Stimulated activated CD4-positive, alpha-beta T cell treated with anti-CD3 and anti-CD28 coated beads, Interleukin-1b, Interleukin-23, amount 100 ng/mL, for 1 hour (primary cell): ENCODE measurements around the gene LGALS12.
"Not testable (repeated sequence)": the region's sequence is repeated elsewhere in the genome, so short reads cannot be mapped to it uniquely, and the experiment has no call there.

Experiments used
- DNase-seq, 2 donors: peaks; one replicate each; pipeline ENCODE4 v3.0.0-alpha.2; 2020; ENCODE audit warnings: low read depth in 2 of 2

LGALS12 gene

GRCh38 chr11:63504933-63505586, 824 bp upstream of the LGALS12 start:
- no peak for DNase-seq

- DNase-seq, result no peak
These were observed 992 bp downstream of the LGALS12 start for GRCh38 chr11:63506876-63507275.

DNA sequence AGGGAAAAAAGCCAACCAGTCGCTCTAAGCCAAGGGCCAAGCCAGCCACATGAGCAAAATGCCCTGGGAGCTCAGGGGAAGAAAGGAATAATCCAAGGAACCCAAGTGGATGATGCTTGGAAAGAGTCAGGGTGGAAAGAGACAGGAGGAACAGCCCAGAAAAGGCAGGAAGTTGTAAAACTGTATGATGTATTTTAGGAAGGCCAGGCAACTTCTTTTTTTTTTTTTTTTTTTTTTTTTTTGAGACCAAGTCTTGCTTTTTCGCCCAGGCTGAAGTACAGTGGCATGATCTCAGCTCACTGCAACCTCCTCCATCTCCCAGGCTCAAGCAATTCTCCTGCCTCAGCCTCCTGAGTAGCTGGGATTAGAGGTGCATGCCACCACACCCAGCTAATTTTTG, 1.6 kb downstream of the LGALS12 start:
- DNase-seq, result no peak

GRCh38 chr11:63508009-63508408, 2.1 kb downstream of the LGALS12 start:
- DNase-seq, result no peak

DNA sequence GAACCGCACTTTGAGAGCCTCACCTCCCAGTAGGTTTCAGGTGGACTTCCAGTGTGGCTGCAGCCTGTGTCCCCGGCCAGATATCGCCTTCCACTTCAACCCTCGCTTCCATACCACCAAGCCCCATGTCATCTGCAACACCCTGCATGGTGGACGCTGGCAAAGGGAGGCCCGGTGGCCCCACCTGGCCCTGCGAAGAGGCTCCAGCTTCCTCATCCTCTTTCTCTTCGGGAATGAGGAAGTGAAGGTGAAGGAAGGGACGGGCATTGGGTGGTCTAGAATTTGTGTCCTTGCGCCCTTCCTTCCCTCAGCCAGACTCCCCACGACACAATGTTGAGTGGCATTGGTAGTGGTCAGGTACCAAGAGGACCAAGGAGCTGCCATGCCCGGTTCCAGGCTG, 2.9 kb downstream of the LGALS12 start:
- DNase-seq, result no peak

DNA sequence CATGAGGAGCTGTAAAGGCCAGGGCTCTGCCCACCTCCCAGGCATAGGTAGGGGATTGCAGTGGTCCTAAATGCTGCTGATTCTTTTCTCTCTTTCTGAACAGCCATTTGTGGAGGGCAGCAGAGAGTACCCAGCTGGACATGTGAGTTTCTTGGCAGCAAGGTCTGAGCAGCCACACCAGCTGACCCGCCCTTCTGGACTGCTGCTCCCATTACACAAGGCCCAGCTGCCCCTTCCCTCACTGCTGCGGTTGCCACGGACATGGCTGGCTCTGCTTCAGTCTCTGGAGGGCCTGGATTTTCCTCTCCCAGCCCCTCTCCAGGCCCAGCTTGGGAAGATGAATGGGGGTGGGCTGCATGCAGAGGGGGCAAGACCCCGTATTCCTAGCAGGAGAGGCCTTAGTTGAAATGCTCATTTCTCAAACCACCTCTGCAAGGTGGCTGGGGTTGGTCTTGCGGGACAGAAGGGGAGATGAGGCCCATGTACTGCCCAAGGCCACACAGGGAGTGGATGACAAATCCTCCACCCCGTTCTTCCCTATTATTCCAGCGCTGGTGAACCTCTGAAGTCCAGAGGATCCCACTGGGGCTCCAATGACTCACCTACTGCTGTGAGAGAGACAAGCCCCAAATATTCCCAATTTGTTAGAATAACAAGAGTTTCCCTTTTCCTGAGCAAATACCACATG, 4.6 kb downstream of the LGALS12 start:
- DNase-seq, result no peak

- DNase-seq, result no peak
These were observed 5.3 kb downstream of the LGALS12 start for GRCh38 chr11:63511048-63511748.

DNA sequence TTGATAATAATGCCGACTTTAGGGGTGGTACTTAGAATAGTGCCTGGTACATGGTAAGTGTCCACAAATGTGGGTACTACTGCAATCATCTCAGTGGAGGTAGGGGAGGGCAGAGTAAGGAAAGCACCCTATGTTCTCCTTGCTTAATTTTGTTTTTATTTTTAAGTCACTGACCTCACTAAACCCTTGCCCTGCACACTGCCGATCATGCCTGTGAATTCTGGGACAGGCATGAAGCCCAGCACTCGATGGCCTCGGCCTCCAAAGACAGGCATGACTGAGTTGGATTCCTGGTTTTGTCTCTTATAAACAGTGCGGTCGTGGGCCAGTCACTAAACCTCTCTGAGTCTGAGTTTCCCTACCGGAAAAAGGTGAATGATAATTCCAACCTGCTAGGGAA, 6.9 kb downstream of the LGALS12 start:
- no peak for DNase-seq

DNA sequence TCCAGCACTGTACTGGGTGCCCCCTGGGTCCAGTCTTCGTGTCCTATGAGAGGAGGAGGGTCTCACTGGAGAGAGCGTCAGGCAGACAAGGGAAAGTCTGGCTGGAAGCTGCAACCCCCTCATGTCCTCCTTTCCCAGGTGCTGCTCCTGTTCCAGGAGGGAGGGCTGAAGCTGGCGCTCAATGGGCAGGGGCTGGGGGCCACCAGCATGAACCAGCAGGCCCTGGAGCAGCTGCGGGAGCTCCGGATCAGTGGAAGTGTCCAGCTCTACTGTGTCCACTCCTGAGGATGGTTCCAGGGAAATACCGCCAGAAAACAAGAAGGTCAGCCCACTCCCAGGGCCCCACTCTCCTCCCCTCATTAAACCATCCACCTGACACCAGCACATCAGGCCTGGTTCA, 10.2 kb downstream of the LGALS12 start:
- no peak for DNase-seq

DNA sequence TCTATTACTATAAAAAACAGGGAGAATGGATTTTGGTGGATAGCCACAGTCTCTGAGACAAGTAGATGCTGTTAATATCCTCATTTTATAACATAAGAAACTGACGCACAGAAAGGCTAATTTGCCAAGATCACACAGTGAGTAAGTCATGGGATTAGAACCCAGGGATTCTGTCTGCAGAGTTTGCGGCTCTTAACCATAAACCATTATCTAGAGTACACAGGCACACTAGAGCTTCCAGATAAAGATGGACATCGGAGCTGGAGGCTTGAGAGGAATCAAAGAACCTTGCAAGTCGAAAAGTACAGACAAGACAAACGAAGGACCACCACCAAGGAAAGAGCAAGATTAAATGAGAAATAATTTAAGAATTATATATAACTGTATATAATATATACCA, 11.3 kb downstream of the LGALS12 start:
- no peak for DNase-seq

DNA sequence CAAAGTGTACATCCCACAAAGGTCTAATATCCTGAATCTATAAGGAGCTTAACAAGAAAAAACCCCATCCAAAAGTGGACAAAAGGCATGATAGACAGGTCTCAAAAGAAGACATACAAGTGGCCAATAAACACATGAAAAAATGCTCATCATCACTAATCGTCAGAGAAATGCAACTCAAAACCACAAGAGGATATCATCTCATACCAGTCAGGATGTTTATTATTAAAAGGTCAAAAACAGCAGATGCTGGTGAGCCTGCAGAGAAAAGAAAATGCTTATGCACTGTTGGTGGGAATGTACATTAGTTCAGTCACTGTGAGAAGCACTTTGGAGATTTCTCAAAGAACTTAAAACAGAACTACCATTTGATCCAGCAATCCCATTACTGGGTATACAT, 12.7 kb downstream of the LGALS12 start:
- no peak for DNase-seq

GRCh38 chr11:63520606-63521170, 14.8 kb downstream of the LGALS12 start:
- DNase-seq, result no peak

DNA sequence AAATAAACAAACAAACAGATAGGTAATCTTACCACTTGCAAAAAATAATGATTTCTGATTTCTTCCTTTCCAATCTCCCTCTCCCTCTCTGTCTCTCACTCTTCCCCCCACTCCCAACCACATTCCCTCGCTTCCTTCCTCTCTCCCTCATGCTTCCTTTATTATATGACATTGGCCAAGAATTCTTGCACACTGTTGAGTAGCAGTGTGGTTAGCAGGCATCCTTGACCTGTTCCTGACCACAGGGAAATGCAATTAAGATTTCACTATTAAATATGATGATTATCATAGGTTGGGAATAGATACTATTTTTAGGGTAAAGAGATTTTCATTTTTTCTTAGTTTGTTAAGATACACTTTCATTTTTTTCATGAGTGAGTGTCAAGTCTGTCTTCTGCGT, 16.0 kb downstream of the LGALS12 start:
- DNase-seq, result no peak

- DNase-seq, result no peak
These were observed 17.3 kb downstream of the LGALS12 start for GRCh38 chr11:63523151-63523550.

GRCh38 chr11:63527667-63528066, 21.8 kb downstream of the LGALS12 start:
- no peak for DNase-seq

GRCh38 chr11:63528156-63528555, 22.3 kb downstream of the LGALS12 start:
- DNase-seq, result not testable (repeated sequence)

- DNase-seq, result not testable (repeated sequence)
These were observed 22.9 kb downstream of the LGALS12 start for GRCh38 chr11:63528729-63529278.

DNA sequence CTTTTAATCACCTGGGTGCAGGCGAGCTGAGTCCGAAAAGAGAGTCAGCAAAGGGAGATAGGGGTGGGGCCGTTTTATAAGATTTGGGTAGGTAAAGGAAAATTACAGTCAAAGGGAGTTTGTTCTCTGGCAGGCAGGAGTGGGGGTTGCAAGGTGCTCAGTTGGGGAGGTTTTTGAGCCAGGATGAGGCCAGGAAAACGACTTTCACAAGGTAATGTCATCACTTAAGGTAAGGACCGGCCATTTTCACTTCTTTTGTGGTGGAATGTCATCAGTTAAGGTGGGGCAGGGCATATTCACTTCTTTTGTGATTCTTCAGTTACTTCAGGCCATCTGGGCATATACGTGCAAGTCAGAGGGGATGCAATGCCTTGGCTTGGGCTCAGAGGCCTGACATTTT, 23.5 kb downstream of the LGALS12 start:
- DNase-seq, result not testable (repeated sequence)

- no peak for DNase-seq
These were observed 24.1 kb downstream of the LGALS12 start for GRCh38 chr11:63530021-63530420.

GRCh38 chr11:63531074-63531792, 25.3 kb downstream of the LGALS12 start:
- not testable (repeated sequence) for DNase-seq

- DNase-seq, result no peak
These were observed 26.2 kb downstream of the LGALS12 start for GRCh38 chr11:63532117-63532516.
